HEK293T (cell line): ENCODE data around the gene CEP43.

Experiments
- ARNT ChIP-seq: fragments of 450-650 bp; IDR thresholded peaks from 2 replicates; pipeline ENCODE4 v1.6.1; 2017; ENCODE audit warnings: mild to moderate bottlenecking
- FOXA1 ChIP-seq: fragments of 450-650 bp; IDR thresholded peaks from 2 replicates; pipeline ENCODE4 v1.6.1; 2016; ENCODE audit warnings: mild to moderate bottlenecking
- HDGF ChIP-seq: fragments of 450-650 bp; IDR thresholded peaks from 2 replicates; pipeline ENCODE4 v1.6.1; 2017; ENCODE audit warnings: antibody characterized with exemption, borderline replicate concordance
- SP1 ChIP-seq: fragments of 450-650 bp; IDR thresholded peaks from 2 replicates; pipeline ENCODE4 v1.6.1; 2017
- SUZ12 ChIP-seq: fragments of 450-650 bp; IDR thresholded peaks from 2 replicates; pipeline ENCODE4 v1.6.1; 2016; ENCODE audit warnings: mild to moderate bottlenecking
- TF ChIP-seq, protein P1 (sequence below): fragments of 450-650 bp; IDR thresholded peaks from 2 replicates; pipeline ENCODE4 v1.6.1; 2016

DNA sequence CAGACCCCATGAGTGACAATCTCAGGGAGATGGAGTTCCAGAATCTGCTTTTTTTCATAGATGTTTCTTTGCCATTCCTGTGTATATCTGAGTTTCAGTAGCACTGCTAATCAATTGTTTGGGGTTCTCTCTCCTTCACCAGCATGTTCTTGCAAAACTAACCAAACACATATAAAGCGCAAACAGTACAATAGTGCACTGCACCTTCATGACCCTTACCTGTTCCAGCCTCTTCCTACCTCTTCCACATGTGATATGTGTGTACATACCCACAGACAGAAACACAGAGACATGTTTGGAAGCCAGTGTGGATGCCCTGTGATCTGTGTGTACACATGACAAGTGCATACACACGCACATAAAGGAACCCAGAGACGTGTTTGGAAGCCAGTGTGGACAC is 1.8 kb upstream of the CEP43 start:
- no peak for TF ChIP-seq FOXA1
- TF ChIP-seq, protein P1, sequence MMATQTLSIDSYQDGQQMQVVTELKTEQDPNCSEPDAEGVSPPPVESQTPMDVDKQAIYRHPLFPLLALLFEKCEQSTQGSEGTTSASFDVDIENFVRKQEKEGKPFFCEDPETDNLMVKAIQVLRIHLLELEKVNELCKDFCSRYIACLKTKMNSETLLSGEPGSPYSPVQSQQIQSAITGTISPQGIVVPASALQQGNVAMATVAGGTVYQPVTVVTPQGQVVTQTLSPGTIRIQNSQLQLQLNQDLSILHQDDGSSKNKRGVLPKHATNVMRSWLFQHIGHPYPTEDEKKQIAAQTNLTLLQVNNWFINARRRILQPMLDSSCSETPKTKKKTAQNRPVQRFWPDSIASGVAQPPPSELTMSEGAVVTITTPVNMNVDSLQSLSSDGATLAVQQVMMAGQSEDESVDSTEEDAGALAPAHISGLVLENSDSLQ, result no peak
- TF ChIP-seq SUZ12, result no peak
- TF ChIP-seq ARNT, result no peak
- TF ChIP-seq HDGF, result no peak
- TF ChIP-seq SP1, result no peak
